ENCODE results near the gene CEP295NL. TPM values are rescaled to one million over a fixed set of nuclear protein-coding genes. Genes with fewer than 3 reads are reported as not detected.
"Not testable (repeated sequence)": the region's sequence is repeated elsewhere in the genome, so short reads cannot be mapped to it uniquely, and the experiment has no call there.

The CEP295NL gene
- polyA plus RNA-seq, 5 donors, result 0.18 to 0.50 (median 0.29) TPM

GRCh38 chr17:78870621-78871020 is 32.4 kb downstream of the CEP295NL start:
- no peak for DNase-seq

- DNase-seq, result no peak
These were observed 34.6 kb downstream of the CEP295NL start for GRCh38 chr17:78868391-78868790.

- DNase-seq, result not testable (repeated sequence)
These were observed 36.0 kb downstream of the CEP295NL start for GRCh38 chr17:78867046-78867445.

- DNase-seq, result peak; percentile 65 to 78
These were observed 37.2 kb downstream of the CEP295NL start for GRCh38 chr17:78865682-78866390.

GRCh38 chr17:78864117-78864516 is 38.9 kb downstream of the CEP295NL start:
- no peak for DNase-seq

GRCh38 chr17:78862073-78863023 is 40.7 kb downstream of the CEP295NL start:
- DNase-seq, result no peak

- no peak for DNase-seq
These were observed 41.8 kb downstream of the CEP295NL start for GRCh38 chr17:78861229-78861628.

- DNase-seq, result no peak
These were observed 44.0 kb downstream of the CEP295NL start for GRCh38 chr17:78859051-78859450.

- DNase-seq, result no peak
These were observed 45.7 kb downstream of the CEP295NL start for GRCh38 chr17:78857266-78857665.

- DNase-seq, result no peak
These were observed 47.3 kb downstream of the CEP295NL start for GRCh38 chr17:78855561-78856165.

- no peak for DNase-seq
These were observed 48.5 kb downstream of the CEP295NL start for GRCh38 chr17:78854508-78854907.

- DNase-seq, result no peak
These were observed 49.0 kb downstream of the CEP295NL start for GRCh38 chr17:78853926-78854394.

- peak; percentile 73 to 84 for DNase-seq
These were observed 50.3 kb downstream of the CEP295NL start for GRCh38 chr17:78852709-78853121.

GRCh38 chr17:78849026-78849425 is 54.0 kb downstream of the CEP295NL start:
- no peak for DNase-seq

GRCh38 chr17:78847052-78847451 is 55.9 kb downstream of the CEP295NL start:
- DNase-seq, result no peak

- no peak for DNase-seq
These were observed 58.5 kb downstream of the CEP295NL start for GRCh38 chr17:78844301-78845005.

GRCh38 chr17:78842881-78843565 is 60.0 kb downstream of the CEP295NL start:
- no peak for DNase-seq

GRCh38 chr17:78840780-78841611 is 62.0 kb downstream of the CEP295NL start, which contains the start of gene USP36:
Gene USP36 (minus strand): TSS chr17:78840814. CDS start chr17:78836363, 4,451 bp downstream.
- peak; percentile 99 for DNase-seq

Data from right lung (tissue), 5 donors.